Stimulated activated CD4-positive, alpha-beta T cell treated with anti-CD3 and anti-CD28 coated beads, Interleukin-2, amount 100 ng/mL, for 24 hours (primary cell): Measurements from ENCODE around the gene MYMX.

Experiments used
- DNase-seq, 2 donors: peaks; one replicate each; pipeline ENCODE4 v3.0.0-alpha.2; 2020

Gene MYMX

DNA sequence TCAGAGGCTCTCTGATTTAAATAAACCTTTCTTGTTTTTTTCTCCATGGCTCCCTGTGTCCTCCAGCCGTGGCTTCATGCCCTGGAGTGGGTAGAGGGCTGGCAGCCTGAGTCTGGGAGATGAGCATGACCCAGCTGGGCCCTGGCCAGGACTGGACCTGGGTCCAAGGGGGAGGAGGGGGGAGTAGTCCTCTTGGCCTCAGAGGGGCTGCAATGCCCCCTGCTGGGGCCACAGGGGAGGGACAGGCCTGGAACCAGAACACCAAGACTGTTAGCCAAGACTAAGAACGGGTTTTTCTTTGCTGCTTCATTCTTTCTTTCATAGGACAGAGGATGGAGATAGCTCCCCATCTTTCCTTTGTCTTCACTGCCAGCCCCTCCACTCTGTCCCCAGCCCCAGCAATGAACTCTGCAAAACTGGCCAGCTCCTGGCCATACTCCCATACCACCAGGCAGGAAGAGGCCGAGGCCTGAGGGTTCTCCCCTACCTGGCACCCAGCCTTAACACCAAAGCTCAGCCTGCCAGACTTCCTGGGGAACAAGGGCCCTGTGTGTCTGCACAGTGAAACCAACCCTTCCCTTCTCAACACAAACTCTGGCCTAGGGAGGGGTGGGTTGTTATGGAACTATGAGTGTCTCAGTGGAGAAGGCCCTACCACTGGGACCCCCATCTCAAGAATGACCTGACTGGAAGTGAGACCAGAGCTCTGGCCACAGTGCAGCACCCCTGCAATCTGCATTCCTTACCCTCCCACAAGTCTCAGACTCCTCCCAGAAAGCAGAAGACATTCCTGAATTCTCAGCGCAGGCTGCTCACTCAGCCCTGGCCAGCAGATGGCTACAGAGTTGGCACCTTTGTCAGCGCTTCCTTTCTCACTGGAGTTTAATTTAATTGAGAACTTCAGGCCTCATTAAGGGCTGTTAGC is 17.6 kb downstream of the MYMX start:
- DNase-seq, result no peak

DNA sequence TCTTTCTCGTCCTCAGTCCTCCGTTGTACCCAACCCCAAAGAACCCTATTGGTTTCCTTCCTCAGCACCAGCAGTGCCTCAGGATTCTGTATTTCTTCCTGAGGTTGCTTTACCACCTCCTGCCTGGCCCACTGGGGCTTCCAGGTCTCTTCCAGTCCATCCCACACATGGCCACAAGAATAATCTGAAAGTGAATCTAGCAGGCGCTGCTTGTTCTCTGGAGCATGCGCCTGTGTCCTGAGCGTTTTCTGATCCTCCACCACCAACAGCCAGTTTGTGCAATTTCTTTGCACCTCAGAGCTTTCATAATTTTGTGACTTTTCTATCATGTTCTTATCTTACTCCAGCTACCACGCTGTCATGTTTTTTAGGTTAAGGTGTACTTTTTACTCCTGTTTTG is 18.5 kb downstream of the MYMX start:
- no peak for DNase-seq

GRCh38 chr6:44235891-44236516 is 19.3 kb downstream of the MYMX start:
- DNase-seq, result no peak

DNA sequence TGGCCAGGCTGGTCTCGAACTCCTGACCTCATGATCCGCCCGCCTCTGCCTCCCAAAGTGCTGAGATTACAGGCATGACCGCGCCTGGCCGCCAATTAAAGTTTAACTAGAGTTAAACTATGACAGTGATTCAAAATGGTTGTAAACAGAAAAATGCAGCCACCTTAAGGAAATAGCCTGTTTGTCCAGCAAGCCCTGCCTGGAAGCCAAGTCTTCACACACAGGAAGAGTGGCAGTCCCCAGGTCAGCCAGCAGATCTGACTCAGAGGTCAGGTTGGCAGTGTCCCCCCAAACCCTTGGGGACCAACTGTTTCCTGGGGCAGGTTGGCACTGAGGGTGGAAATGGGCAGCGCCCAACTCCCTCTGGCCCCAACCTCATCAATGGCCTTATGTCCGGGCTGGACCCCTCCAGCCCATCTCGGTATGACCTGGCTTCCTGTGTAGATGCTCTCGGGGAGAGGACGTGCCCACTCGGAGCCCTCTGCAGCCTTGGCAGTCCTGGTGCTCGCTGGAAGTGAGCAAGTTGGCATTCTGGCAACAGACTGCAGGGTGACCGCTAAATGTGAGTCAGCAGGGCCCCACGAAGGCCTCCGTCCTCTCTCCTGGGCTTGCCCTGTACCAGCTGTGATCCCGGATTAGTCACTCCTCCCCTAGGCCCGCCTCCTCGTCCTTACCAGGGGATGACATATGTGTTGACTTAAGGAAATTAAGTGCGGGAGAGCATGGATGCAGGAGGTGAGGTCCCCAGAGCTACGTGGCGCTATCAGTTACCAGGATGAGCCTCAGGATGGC is 20.5 kb downstream of the MYMX start:
- DNase-seq, result peak; percentile 67 to 77

GRCh38 chr6:44237813-44238433 is 21.2 kb downstream of the MYMX start:
- DNase-seq, result peak; percentile 81 to 83

GRCh38 chr6:44238687-44239350 is 22.1 kb downstream of the MYMX start:
- DNase-seq, result no peak

- DNase-seq, result no peak
These were observed 26.6 kb downstream of the MYMX start for GRCh38 chr6:44243345-44243744.

DNA sequence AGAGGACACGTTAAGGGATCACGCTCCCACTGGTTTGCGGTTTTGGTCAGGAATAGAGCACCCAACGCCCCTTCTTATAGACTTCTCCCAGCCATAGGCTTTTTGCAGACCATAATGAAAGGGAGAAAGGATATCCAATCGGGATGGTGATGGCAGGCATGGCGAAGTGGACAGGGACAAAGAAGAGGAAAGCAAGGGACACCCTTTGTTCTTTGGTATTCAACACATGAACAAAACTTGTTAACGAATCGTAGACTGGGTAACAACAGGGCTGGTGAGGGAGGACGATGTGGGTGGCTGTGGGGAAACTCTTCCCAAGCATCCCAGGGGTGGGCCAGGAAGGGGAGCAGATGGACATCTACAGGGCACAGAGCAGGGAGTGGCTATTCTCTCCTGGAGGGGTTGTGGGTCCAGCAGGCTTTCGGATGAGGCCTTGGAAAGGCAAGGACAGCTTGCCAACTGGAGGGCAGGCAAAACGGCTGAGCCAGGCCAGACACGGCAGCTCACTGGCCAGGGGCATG is 28.7 kb downstream of the MYMX start:
- DNase-seq, result no peak

- peak; percentile 90 to 93 for DNase-seq
These were observed 29.4 kb downstream of the MYMX start for GRCh38 chr6:44245912-44246662.

DNA sequence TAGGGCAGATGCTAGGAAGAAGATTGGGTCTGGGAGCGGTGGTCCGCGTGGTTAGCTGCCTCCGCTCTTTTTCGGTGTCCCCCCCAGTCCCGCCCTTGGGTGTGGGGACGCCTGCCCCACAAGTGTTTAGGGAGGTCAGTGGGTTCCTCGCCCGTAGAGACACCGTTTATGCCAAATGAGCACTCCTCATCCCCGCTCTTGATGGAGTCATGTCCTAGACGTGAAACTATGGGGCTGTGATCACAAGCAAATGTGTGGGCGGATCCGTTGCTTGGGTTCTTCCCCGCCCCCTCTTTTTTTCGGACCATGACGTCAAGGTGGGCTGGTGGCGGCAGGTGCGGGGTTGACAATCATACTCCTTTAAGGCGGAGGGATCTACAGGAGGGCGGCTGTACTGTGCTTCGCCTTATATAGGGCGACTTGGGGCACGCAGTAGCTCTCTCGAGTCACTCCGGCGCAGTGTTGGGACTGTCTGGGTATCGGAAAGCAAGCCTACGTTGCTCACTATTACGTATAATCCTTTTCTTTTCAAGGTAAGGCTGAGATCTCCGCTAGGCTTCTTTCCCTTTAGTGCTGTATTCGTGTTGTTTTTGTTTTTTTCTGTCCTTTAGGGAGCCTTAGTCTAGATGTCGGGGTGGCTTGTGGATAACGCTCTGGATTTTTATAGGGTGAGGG is 30.1 kb downstream of the MYMX start, which contains the start of gene HSP90AB1:
Gene HSP90AB1 (plus strand): TSS at position 439 of the 675 bp plus-strand sequence. CDS start 1,529 bp downstream, outside the sequence.
- peak; percentile 94 to 96 for DNase-seq

DNA sequence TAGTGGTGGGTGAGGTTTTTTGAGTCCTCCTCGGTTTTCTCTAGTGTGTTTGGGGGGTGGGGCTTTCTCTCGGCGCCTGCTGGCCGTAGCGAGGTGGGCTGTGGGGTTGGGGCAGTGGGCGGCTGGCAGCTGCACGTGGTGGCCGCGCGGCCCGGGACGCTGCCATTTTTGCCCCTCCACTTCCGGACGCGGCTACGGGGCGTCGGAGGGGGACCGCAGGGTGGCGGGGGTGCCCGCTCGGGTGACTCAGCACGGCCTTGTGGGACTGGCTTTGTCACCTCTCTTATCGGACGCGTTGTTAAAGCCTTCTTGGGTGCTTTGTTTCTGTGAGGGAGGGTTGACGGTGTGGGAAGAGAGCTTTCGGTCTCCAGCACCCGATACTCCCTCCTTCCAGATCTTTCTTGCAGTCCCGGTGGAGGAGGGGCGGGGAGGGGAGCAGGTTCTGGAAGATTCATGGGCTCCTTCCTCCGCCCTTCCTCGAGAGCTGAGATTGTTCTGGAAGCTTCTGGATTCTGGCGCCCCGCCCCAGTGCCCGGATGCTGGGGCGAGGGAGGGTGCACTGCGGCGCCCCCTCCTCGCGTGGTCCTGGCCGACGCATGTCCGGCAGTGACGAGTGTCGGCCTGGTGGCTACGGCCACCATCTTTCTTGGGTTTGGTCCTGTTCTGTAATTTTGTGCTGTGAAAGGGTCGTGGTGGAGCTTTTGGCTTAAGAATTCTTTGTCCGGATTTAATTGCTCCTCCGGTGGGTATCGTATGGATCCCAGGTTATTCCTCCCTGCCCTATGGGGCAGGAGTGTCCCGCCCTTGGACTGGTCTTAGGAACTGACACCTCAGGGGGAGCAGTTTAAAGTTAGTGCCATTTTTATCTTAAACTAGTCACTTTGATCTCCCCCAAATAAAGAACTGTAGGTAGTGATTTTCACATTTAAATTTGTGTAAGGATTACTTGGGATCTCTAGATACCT is 30.9 kb downstream of the MYMX start:
- DNase-seq, result peak; percentile 85 to 89

GRCh38 chr6:44248579-44248978 is 31.9 kb downstream of the MYMX start:
- DNase-seq, result no peak

DNA sequence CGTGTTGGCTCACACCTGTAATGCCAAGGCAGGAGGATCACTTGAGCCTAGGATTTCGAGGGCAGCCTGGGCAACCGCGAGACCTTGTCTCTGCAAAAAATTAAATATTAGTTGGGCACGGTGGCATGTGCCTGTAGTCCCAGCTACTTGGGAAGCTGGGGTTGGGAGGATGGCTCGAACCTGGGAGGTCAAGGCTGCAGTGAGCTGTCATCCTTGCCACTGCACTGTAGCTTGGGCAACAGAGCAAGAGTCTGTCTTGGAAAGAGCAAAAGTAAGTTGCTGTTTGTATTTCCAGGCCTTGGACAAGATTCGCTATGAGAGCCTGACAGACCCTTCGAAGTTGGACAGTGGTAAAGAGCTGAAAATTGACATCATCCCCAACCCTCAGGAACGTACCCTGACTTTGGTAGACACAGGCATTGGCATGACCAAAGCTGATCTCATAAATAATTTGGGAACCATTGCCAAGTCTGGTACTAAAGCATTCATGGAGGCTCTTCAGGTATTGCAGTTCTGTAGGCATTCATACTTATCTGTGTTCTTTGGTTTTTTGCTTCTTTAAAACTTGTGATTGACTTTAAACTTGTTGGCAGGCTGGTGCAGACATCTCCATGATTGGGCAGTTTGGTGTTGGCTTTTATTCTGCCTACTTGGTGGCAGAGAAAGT is 32.5 kb downstream of the MYMX start:
- no peak for DNase-seq

- DNase-seq, result no peak
These were observed 33.5 kb downstream of the MYMX start for GRCh38 chr6:44250067-44250717.

DNA sequence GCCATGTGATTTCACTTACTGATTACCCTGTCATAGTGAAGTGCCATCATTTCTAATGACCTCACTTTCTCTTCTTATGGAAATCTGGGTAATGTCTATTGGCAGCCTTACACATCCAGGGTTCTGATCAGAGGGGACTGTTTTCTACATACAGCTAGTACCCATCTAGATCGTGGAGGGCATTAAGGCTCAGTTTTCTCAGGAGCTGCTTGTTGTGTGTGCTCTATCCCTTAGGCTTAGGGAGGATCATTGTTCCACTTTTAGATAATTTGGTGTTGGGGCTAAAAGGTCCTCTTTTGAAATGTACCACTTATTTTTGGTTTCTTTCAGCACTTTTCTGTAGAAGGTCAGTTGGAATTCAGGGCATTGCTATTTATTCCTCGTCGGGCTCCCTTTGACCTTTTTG is 34.0 kb downstream of the MYMX start:
- DNase-seq, result no peak

DNA sequence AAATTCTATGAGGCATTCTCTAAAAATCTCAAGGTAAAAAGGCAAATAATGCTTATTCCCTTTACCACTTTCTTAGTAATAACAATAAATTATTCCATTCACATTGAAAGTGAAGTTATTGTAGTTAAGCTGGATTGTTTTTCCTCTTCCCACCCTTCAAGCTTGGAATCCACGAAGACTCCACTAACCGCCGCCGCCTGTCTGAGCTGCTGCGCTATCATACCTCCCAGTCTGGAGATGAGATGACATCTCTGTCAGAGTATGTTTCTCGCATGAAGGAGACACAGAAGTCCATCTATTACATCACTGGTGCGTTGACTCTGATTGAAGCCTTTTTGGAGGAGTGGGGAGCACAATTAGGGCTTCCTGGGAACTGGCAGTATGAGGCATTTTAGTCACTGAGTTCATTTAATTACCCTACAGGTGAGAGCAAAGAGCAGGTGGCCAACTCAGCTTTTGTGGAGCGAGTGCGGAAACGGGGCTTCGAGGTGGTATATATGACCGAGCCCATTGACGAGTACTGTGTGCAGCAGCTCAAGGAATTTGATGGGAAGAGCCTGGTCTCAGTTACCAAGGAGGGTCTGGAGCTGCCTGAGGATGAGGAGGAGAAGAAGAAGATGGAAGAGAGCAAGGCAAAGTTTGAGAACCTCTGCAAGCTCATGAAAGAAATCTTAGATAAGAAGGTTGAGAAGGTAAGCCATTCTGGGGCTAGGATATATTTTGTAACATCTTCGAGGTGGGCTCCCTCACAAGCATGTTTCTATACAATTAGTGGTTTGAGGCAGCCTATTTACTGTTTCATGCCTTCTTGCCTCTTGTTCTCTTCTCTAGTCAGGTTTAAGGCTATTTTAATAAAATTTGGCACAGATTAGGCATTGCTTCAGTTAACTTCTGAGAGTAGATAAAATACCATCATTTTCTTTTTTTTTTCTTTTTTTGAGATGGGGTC is 35.1 kb downstream of the MYMX start:
- no peak for DNase-seq
